Osteoblast (primary cell): ENCODE measurements around the gene ENOX1. TPM values are rescaled to one million over a fixed set of nuclear protein-coding genes. Genes with fewer than 3 reads are reported as not detected.

Source experiments
- DNase-seq: peaks from one replicate; pipeline ENCODE4 v3.0.0; 2011; ENCODE audit warnings: low spot score, mixed read lengths; ENCODE audit not compliant: insufficient read length; ENCODE audit errors: missing footprints
- H2AFZ ChIP-seq: 2 replicates; pipeline ENCODE4 v1.6.0; 2011; ENCODE audit warnings: mild to moderate bottlenecking, low read length
- H3K27ac ChIP-seq: 2 replicates; pipeline ENCODE4 v1.5.1; 2011; ENCODE audit warnings: mild to moderate bottlenecking, low read depth, low read length, moderate library complexity
- H3K27me3 ChIP-seq: 2 replicates; pipeline ENCODE4 v1.6.0; 2012; ENCODE audit warnings: mild to moderate bottlenecking, control low read depth, inconsistent platforms, low read length, moderate library complexity; ENCODE audit not compliant: insufficient read depth
- H3K36me3 ChIP-seq: 2 replicates; pipeline ENCODE4 v1.5.1; 2011; ENCODE audit warnings: mild to moderate bottlenecking, low read length, control low read depth, moderate library complexity; ENCODE audit not compliant: insufficient read depth
- H3K4me1 ChIP-seq: 2 replicates; pipeline ENCODE4 v1.5.1; 2011; ENCODE audit warnings: mild to moderate bottlenecking, low read length, control low read depth, moderate library complexity; ENCODE audit not compliant: insufficient read depth
- H3K4me2 ChIP-seq: 2 replicates; pipeline ENCODE4 v1.6.0; 2011; ENCODE audit warnings: mild to moderate bottlenecking, low read length; ENCODE audit not compliant: insufficient read depth
- H3K4me3 ChIP-seq: fragments of 200-600 bp; sonication (generic); 3 replicates; pipeline ENCODE4 v1.5.1; 2012; ENCODE audit warnings: mild to moderate bottlenecking, low read length, inconsistent platforms; ENCODE audit not compliant: insufficient read depth
- H3K79me2 ChIP-seq: 2 replicates; pipeline ENCODE4 v1.6.0; 2012; ENCODE audit warnings: mild to moderate bottlenecking, low read length, control low read depth, inconsistent platforms; ENCODE audit not compliant: insufficient read depth
- H3K9me3 ChIP-seq: 2 replicates; pipeline ENCODE4 v1.5.1; 2011; ENCODE audit warnings: low read depth, low read length, control low read depth
- H4K20me1 ChIP-seq: 2 replicates; pipeline ENCODE4 v1.6.0; 2012; ENCODE audit warnings: mild to moderate bottlenecking, low read length, control low read depth; ENCODE audit not compliant: insufficient read depth
- CTCF ChIP-seq: IDR thresholded peaks from 2 replicates; pipeline ENCODE4 v1.5.1; 2011; ENCODE audit warnings: mild to moderate bottlenecking, low read depth, low read length, moderate library complexity; ENCODE audit errors: extremely low read depth
- total RNA-seq: library from RNA; depleted of rRNA; stranded (reverse); fragments of >200 nt; gene quantifications from 2 replicates; pipeline ENCODE4 v1.2.3, GENCODE V29; 2012

The ENOX1 gene
- total RNA-seq, 1 donor, result 5.4 TPM

GRCh38 chr13:43203781-43204180 lies 583.0 kb downstream of the ENOX1 start:
- no peak for DNase-seq
- H3K36me3 ChIP-seq, result no peaks in the 10 kb centered on the region
- no peak for TF ChIP-seq CTCF

GRCh38 chr13:43200736-43201135 lies 586.0 kb downstream of the ENOX1 start:
- DNase-seq, result no peak
- Histone ChIP-seq H3K27ac (no peak overlapping the region), H3K36me3 (no peaks in the 10 kb centered on the region), H3K4me2 (no peak overlapping the region), H3K4me1 (no peaks in the 10 kb centered on the region), H3K9me3 (no peaks in the 10 kb centered on the region), H3K4me3 (no peak overlapping the region), H3K79me2 (no peaks in the 10 kb centered on the region), H2AFZ (no peak overlapping the region), H3K27me3 (no peaks in the 10 kb centered on the region), H4K20me1 (no peaks in the 10 kb centered on the region)
- no peak for TF ChIP-seq CTCF

More at GRCh38 chr13:43203781-43204180, 583.0 kb downstream of the ENOX1 start:
- Histone ChIP-seq H3K27me3 (no peaks in the 10 kb centered on the region), H3K4me2 (no peak overlapping the region), H3K4me1 (no peaks in the 10 kb centered on the region), H3K27ac (no peak overlapping the region), H3K4me3 (no peak overlapping the region), H3K9me3 (no peaks in the 10 kb centered on the region), H2AFZ (no peak overlapping the region), H3K79me2 (no peaks in the 10 kb centered on the region), H4K20me1 (no peaks in the 10 kb centered on the region)

GRCh38 chr13:43200307-43200706 lies 586.5 kb downstream of the ENOX1 start:
- Histone ChIP-seq H3K27ac (no peak overlapping the region), H3K27me3 (no peaks in the 10 kb centered on the region), H3K4me1 (no peaks in the 10 kb centered on the region), H4K20me1 (no peaks in the 10 kb centered on the region), H3K79me2 (no peaks in the 10 kb centered on the region), H3K36me3 (no peaks in the 10 kb centered on the region), H3K9me3 (no peaks in the 10 kb centered on the region), H3K4me3 (no peak overlapping the region), H2AFZ (no peak overlapping the region), H3K4me2 (no peak overlapping the region)
- DNase-seq, result no peak
- no peak for TF ChIP-seq CTCF

GRCh38 chr13:43196750-43197370 lies 589.9 kb downstream of the ENOX1 start:
- Histone ChIP-seq H3K4me2 (no peak overlapping the region), H3K4me3 (no peak overlapping the region), H3K27me3 (no peaks in the 10 kb centered on the region), H3K4me1 (no peaks in the 10 kb centered on the region), H4K20me1 (no peaks in the 10 kb centered on the region), H2AFZ (no peak overlapping the region), H3K9me3 (no peaks in the 10 kb centered on the region), H3K27ac (no peak overlapping the region), H3K36me3 (no peaks in the 10 kb centered on the region), H3K79me2 (no peaks in the 10 kb centered on the region)
- no peak for TF ChIP-seq CTCF
- DNase-seq, result no peak
